Measurements from ENCODE around the gene SHISA7. TPM values are rescaled to one million over a fixed set of nuclear protein-coding genes. Genes with fewer than 3 reads are reported as not detected.
A peak's percentile ranks its signal among the peaks of the same experiment; 100 is the strongest.
"Not testable (repeated sequence)": the region's sequence is repeated elsewhere in the genome, so short reads cannot be mapped to it uniquely, and the experiment has no call there.

Gene SHISA7
- polyA plus RNA-seq, 4 donors, result 0.12 to 0.21 TPM; not detected in 2

DNA sequence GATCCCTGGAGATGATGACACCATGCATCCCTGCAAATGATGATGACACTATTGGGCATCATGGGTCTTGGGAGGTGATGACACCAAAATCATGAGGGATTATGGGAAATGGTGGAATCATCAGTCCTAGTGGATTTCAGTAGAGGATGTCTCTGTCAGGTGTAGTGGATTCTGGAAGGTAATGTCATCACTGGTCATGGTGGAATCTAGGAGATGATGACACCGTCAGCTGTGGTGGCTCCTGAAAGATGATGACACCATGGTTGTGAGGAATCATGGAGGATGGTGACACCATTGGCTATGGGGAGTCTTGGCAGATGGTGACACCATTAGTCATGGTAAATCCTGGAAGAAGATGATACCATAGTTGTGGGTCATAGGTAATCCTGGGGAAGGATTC lies 11.9 kb downstream of the SHISA7 start:
- H3K4me3 ChIP-seq (ENCODE audit: low read depth in 1 of 3, low read length in 3 of 3), result no peak overlapping the region
- no peak for DNase-seq
- H3K9me3 ChIP-seq (ENCODE audit: control insufficient read depth in 2 of 2, insufficient read depth in 1 of 2, low read depth in 1 of 2, low read length in 1 of 2), result no peaks in the 10 kb centered on the region
- H3K36me3 ChIP-seq (ENCODE audit: control insufficient read depth in 3 of 3, insufficient read depth in 2 of 3, low read depth in 1 of 3, low read length in 3 of 3), result no peaks in the 10 kb centered on the region
- H3K27me3 ChIP-seq (ENCODE audit: control insufficient read depth in 3 of 3, insufficient read depth in 3 of 3, low read length in 3 of 3), result peaks cover 4 to 26% (median 25%) of the 10 kb centered on the region in 3 donors
- FAIRE-seq, result no peak
- WGBS, 3 donors, result 86 to 95% (median 93%) methylated on average over 1 of the region's 1 CpG
- no peak overlapping the region for H3K27ac ChIP-seq (ENCODE audit: low read depth in 1 of 3, low read length in 2 of 3)
- no peaks in the 10 kb centered on the region for H3K4me1 ChIP-seq (ENCODE audit: control insufficient read depth in 3 of 3, insufficient read depth in 2 of 3, low read depth in 1 of 3, low read length in 2 of 3)

DNA sequence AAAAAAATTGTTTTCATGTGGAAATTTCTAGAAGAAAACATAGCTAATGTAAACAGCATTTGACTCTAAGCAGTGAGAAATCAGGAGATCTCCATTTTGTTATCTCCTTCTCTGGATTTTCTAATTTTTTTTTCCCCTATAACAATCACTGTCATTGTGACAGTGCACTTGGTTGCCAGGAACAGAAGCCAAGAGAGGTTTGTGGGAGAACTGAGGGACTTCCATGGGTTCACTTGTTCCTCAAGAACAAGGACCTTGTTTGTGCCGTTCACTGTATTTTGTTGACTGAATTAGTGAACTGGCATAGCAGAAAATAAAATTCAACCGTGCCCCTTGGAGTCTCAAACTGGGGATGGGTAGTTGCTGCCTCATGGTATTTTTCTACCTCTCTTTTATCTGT lies 17.1 kb downstream of the SHISA7 start:
- H3K4me1 ChIP-seq (ENCODE audit: control insufficient read depth in 3 of 3, insufficient read depth in 2 of 3, low read depth in 1 of 3, low read length in 2 of 3), result no peaks in the 10 kb centered on the region
- H3K27ac ChIP-seq (ENCODE audit: low read depth in 1 of 3, low read length in 2 of 3), result no peak overlapping the region
- DNase-seq (no peak), FAIRE-seq (no peak)
- H3K36me3 ChIP-seq (ENCODE audit: control insufficient read depth in 3 of 3, insufficient read depth in 2 of 3, low read depth in 1 of 3, low read length in 3 of 3), result no peaks in the 10 kb centered on the region
- peaks cover 0 to 13% (median 4%) of the 10 kb centered on the region in 3 donors for H3K27me3 ChIP-seq (ENCODE audit: control insufficient read depth in 3 of 3, insufficient read depth in 3 of 3, low read length in 3 of 3)
- H3K9me3 ChIP-seq (ENCODE audit: control insufficient read depth in 2 of 2, insufficient read depth in 1 of 2, low read depth in 1 of 2, low read length in 1 of 2), result peaks cover 0 to 2% of the 10 kb centered on the region in 2 donors
- H3K4me3 ChIP-seq (ENCODE audit: low read depth in 1 of 3, low read length in 3 of 3), result no peak overlapping the region
- WGBS, 3 donors, result 51 to 70% (median 53%) methylated on average over 2 of the region's 2 CpGs

DNA sequence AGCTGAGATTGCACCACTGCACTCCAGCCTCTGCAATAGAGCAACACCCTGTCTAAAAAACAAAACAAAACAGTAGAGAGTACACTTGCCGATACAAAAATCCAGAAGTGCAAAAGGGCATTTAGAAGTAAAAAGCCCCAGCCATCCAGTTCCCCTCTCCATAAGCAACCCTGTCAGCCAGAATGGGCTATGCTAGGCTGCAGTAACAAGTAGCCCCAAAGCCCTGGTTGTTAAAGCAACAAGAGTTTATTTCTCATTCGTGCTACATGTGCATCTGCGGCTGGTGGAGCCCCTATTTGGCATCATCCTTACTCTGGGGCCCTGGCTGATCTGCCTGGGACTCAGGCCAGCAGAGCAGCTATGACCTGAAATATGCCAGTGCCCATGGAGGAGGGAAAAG lies 18.6 kb downstream of the SHISA7 start:
- Histone ChIP-seq H3K27me3 (ENCODE audit: control insufficient read depth in 3 of 3, insufficient read depth in 3 of 3, low read length in 3 of 3) (peaks cover 0 to 13% (median 3%) of the 10 kb centered on the region in 3 donors), H3K4me1 (ENCODE audit: control insufficient read depth in 3 of 3, insufficient read depth in 2 of 3, low read depth in 1 of 3, low read length in 2 of 3) (no peaks in the 10 kb centered on the region), H3K36me3 (ENCODE audit: control insufficient read depth in 3 of 3, insufficient read depth in 2 of 3, low read depth in 1 of 3, low read length in 3 of 3) (no peaks in the 10 kb centered on the region), H3K9me3 (ENCODE audit: control insufficient read depth in 2 of 2, insufficient read depth in 1 of 2, low read depth in 1 of 2, low read length in 1 of 2) (peaks cover 0 to 8% of the 10 kb centered on the region in 2 donors), H3K4me3 (ENCODE audit: low read depth in 1 of 3, low read length in 3 of 3) (no peak overlapping the region), H3K27ac (ENCODE audit: low read depth in 1 of 3, low read length in 2 of 3) (no peak overlapping the region)
- DNase-seq, result no peak
- 85 to 88% (median 87%) methylated on average over 3 of the region's 3 CpGs for WGBS, 3 donors
- FAIRE-seq, result no peak

DNA sequence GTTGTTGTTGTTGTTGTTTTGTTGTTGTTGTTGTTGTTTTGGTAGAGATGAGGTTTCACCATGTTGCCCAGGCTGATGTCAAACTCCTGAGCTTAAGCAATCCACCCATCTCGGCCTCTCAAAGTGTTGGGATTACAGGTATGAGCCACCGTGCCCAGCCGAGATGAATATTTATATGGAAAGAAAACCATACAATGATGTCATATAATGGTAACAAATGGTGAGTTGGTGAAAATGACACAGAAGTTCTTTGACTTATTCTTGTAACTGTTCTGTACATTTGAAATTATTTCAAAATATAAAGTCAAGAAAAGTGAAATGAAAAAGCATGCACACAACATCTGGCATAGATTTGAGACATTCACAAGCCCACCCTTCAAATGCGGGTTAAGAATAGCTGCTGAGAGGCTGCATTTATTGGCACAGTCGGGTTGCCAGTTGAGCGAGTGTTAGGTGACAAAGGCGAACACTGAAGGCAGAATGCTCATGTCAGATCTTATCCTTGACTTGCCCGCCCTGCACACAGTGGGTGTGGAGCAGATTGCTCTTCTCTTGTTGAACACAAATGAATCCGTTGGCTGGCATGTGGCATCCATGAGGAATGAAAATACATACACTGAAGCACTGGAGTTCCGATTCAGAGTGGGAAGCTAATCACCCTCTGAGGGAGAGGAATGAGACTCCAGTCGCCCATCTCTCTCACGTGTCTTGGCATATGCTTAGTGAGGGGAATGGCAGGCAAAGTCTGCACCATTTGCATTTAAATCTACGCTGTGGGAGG lies 19.7 kb downstream of the SHISA7 start:
- 71 to 75% (median 72%) methylated on average over 13 of the region's 13 CpGs for WGBS, 3 donors
- Histone ChIP-seq H3K4me1 (ENCODE audit: control insufficient read depth in 3 of 3, insufficient read depth in 2 of 3, low read depth in 1 of 3, low read length in 2 of 3) (no peaks in the 10 kb centered on the region), H3K27ac (ENCODE audit: low read depth in 1 of 3, low read length in 2 of 3) (no peak overlapping the region), H3K9me3 (ENCODE audit: control insufficient read depth in 2 of 2, insufficient read depth in 1 of 2, low read depth in 1 of 2, low read length in 1 of 2) (peaks cover 0 to 8% of the 10 kb centered on the region in 2 donors), H3K27me3 (ENCODE audit: control insufficient read depth in 3 of 3, insufficient read depth in 3 of 3, low read length in 3 of 3) (peaks cover 0 to 8% (median 3%) of the 10 kb centered on the region in 3 donors), H3K36me3 (ENCODE audit: control insufficient read depth in 3 of 3, insufficient read depth in 2 of 3, low read depth in 1 of 3, low read length in 3 of 3) (no peaks in the 10 kb centered on the region), H3K4me3 (ENCODE audit: low read depth in 1 of 3, low read length in 3 of 3) (no peak overlapping the region)
- no peak for FAIRE-seq
- no peak for DNase-seq

DNA sequence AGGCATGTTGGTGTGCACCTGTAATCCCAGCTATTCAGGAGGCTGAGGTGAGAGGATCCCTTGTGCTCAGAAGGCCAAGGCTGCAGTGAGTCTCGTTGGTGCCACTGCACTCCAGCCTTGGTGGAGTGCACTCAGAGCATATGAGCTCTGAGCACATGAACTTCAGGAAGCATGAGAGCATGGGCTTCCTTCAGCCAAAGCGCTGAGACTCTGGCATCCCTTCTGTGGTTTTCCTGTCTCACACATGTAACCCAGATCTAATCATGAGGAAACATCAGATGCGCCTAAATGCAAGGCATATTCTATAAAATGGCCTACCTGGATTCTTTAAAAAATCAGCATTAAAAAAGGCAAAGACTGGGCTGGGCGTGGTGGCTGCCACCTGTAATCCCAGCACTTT lies 21.8 kb downstream of the SHISA7 start:
- not testable (repeated sequence) for H3K27me3 ChIP-seq (ENCODE audit: control insufficient read depth in 3 of 3, insufficient read depth in 3 of 3, low read length in 3 of 3); FAIRE-seq; H3K27ac ChIP-seq (ENCODE audit: low read depth in 1 of 3, low read length in 2 of 3); H3K36me3 ChIP-seq (ENCODE audit: control insufficient read depth in 3 of 3, insufficient read depth in 2 of 3, low read depth in 1 of 3, low read length in 3 of 3); DNase-seq; H3K9me3 ChIP-seq (ENCODE audit: control insufficient read depth in 2 of 2, insufficient read depth in 1 of 2, low read depth in 1 of 2, low read length in 1 of 2); H3K4me3 ChIP-seq (ENCODE audit: low read depth in 1 of 3, low read length in 3 of 3); H3K4me1 ChIP-seq (ENCODE audit: control insufficient read depth in 3 of 3, insufficient read depth in 2 of 3, low read depth in 1 of 3, low read length in 2 of 3)
- 47 to 61% (median 59%) methylated on average over 4 of the region's 4 CpGs for WGBS, 3 donors

DNA sequence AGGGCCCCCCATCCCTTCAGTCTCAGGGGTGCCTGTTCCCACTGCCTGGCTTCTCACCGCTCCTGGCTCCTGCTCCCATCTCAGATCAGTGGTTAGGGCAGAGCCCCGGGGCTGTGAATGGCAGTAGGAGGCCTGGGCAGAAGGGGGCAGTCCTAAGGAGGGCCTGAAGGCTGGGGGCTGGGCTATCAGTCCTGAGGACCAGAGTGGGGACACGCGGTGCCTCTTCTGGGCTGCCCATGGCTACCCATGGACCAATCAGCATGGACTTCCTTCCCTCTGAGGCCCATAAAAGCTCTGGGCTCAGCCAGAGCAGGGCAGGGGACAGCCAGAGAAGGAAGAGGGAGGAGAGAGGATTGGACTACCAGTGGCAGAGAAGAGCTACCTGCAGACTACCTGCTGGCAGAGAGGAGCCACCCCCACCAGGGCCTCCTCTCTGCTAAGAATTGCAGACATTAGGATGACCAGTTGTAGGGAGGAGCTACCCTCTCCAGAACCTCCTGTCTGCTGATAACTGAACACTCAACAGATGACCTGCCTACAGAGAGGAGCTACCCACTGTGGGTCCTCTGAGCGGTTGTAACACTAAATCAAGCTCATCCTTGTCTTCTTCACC lies 23.4 kb downstream of the SHISA7 start:
- no peak overlapping the region for H3K4me3 ChIP-seq (ENCODE audit: low read depth in 1 of 3, low read length in 3 of 3)
- DNase-seq, result no peak
- no peak overlapping the region for H3K27ac ChIP-seq (ENCODE audit: low read depth in 1 of 3, low read length in 2 of 3)
- H3K27me3 ChIP-seq (ENCODE audit: control insufficient read depth in 3 of 3, insufficient read depth in 3 of 3, low read length in 3 of 3), result peaks cover 0 to 4% (median 3%) of the 10 kb centered on the region in 3 donors
- no peak for FAIRE-seq
- H3K36me3 ChIP-seq (ENCODE audit: control insufficient read depth in 3 of 3, insufficient read depth in 2 of 3, low read depth in 1 of 3, low read length in 3 of 3), result no peaks in the 10 kb centered on the region
- 62 to 73% (median 71%) methylated on average over 5 of the region's 5 CpGs for WGBS, 3 donors
- no peaks in the 10 kb centered on the region for H3K4me1 ChIP-seq (ENCODE audit: control insufficient read depth in 3 of 3, insufficient read depth in 2 of 3, low read depth in 1 of 3, low read length in 2 of 3)
- H3K9me3 ChIP-seq (ENCODE audit: control insufficient read depth in 2 of 2, insufficient read depth in 1 of 2, low read depth in 1 of 2, low read length in 1 of 2), result peaks cover 0 to 8% of the 10 kb centered on the region in 2 donors

DNA sequence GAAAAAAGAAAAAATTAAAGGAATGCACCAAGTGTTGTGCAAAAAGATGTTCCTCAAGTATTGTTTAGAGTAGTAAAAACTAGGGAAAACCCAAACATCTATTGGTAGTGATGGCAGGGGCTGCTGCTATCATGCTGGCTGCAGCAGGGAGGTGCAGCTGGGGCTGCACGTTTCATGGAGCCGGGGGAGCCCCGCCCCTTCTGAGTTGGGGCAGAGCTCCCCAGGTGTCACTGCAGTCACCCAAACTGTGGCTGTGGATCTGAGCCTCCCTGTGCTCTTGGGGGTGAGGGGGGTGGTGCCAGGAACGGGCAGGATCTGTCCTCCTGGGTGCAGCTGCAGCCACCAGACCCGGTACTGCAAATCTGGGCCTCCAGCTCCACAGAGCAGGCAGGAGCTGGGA lies 24.0 kb downstream of the SHISA7 start:
- H3K9me3 ChIP-seq (ENCODE audit: control insufficient read depth in 2 of 2, insufficient read depth in 1 of 2, low read depth in 1 of 2, low read length in 1 of 2), result peaks cover 0 to 6% of the 10 kb centered on the region in 2 donors
- H3K4me3 ChIP-seq (ENCODE audit: low read depth in 1 of 3, low read length in 3 of 3), result no peak overlapping the region
- FAIRE-seq, result no peak
- 50 to 60% (median 54%) methylated on average over 5 of the region's 5 CpGs for WGBS, 3 donors
- no peaks in the 10 kb centered on the region for H3K4me1 ChIP-seq (ENCODE audit: control insufficient read depth in 3 of 3, insufficient read depth in 2 of 3, low read depth in 1 of 3, low read length in 2 of 3)
- H3K27me3 ChIP-seq (ENCODE audit: control insufficient read depth in 3 of 3, insufficient read depth in 3 of 3, low read length in 3 of 3), result peaks cover 0 to 3% (median 2%) of the 10 kb centered on the region in 3 donors
- H3K27ac ChIP-seq (ENCODE audit: low read depth in 1 of 3, low read length in 2 of 3), result no peak overlapping the region
- DNase-seq, result no peak
- H3K36me3 ChIP-seq (ENCODE audit: control insufficient read depth in 3 of 3, insufficient read depth in 2 of 3, low read depth in 1 of 3, low read length in 3 of 3), result no peaks in the 10 kb centered on the region

DNA sequence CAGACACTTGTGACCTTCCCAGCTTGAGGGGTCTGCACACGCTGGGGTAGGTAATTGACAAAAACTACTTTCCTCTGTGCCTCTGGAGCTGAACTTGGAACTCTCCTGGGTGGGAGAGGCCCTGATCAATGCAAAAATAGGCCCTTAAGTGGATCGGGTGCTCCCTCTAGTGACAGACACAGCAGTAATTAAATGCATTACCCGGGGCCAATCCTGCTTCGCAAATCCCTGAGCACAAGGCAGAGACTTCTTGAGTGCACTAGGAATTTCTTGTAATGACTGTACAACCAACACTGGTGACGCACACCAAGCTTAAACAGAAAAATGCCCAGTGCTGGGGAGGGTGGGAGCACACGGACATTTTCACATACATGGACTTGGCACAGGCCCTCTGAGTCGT lies 24.9 kb downstream of the SHISA7 start:
- no peak for FAIRE-seq
- H3K4me1 ChIP-seq (ENCODE audit: control insufficient read depth in 3 of 3, insufficient read depth in 2 of 3, low read depth in 1 of 3, low read length in 2 of 3), result no peaks in the 10 kb centered on the region
- peak; percentile 82 to 86 for DNase-seq
- no peaks in the 10 kb centered on the region for H3K36me3 ChIP-seq (ENCODE audit: control insufficient read depth in 3 of 3, insufficient read depth in 2 of 3, low read depth in 1 of 3, low read length in 3 of 3)
- WGBS, 3 donors, result 7 to 19% (median 8%) methylated on average over 7 of the region's 7 CpGs
- no peak overlapping the region for H3K4me3 ChIP-seq (ENCODE audit: low read depth in 1 of 3, low read length in 3 of 3)
- peaks cover 0 to 6% of the 10 kb centered on the region in 2 donors for H3K9me3 ChIP-seq (ENCODE audit: control insufficient read depth in 2 of 2, insufficient read depth in 1 of 2, low read depth in 1 of 2, low read length in 1 of 2)
- H3K27me3 ChIP-seq (ENCODE audit: control insufficient read depth in 3 of 3, insufficient read depth in 3 of 3, low read length in 3 of 3), result peaks cover 0 to 2% (median 0%) of the 10 kb centered on the region in 3 donors
- H3K27ac ChIP-seq (ENCODE audit: low read depth in 1 of 3, low read length in 2 of 3), result no peak overlapping the region
